ENCODE data around the gene TMEM109.

TMEM109 gene

GRCh38 chr11:60941371-60942119 is 27.6 kb downstream of the TMEM109 start:
- DNase-seq (ENCODE audit: low read depth) = no peak
- TF ChIP-seq CTCF (IDR thresholded peaks at IDR 0.05; ENCODE audit: low read depth, low read length, missing control alignments) = no peak
- no peak overlapping the region for H3K4me3 ChIP-seq (ENCODE audit: low read depth, low read length)

- no peak for DNase-seq (ENCODE audit: low read depth)
- no peak overlapping the region for H3K4me3 ChIP-seq (ENCODE audit: low read depth, low read length)
- no peak for TF ChIP-seq CTCF (IDR thresholded peaks at IDR 0.05; ENCODE audit: low read depth, low read length, missing control alignments)
Measured at GRCh38 chr11:60942219-60942618, 28.3 kb downstream of the TMEM109 start.

GRCh38 chr11:60942970-60943565 is 29.1 kb downstream of the TMEM109 start:
- DNase-seq (ENCODE audit: low read depth) = no peak
- H3K4me3 ChIP-seq (ENCODE audit: low read depth, low read length) = no peak overlapping the region
- no peak for TF ChIP-seq CTCF (IDR thresholded peaks at IDR 0.05; ENCODE audit: low read depth, low read length, missing control alignments)

- H3K4me3 ChIP-seq (ENCODE audit: low read depth, low read length) = no peak overlapping the region
- peak; percentile 46 for TF ChIP-seq CTCF (IDR thresholded peaks at IDR 0.05; ENCODE audit: low read depth, low read length, missing control alignments)
- no peak for DNase-seq (ENCODE audit: low read depth)
Measured at GRCh38 chr11:60944490-60945294, 30.7 kb downstream of the TMEM109 start.

GRCh38 chr11:60945295-60945667 is 31.3 kb downstream of the TMEM109 start:
- no peak for DNase-seq (ENCODE audit: low read depth)
- no peak for TF ChIP-seq CTCF (IDR thresholded peaks at IDR 0.05; ENCODE audit: low read depth, low read length, missing control alignments)
- no peak overlapping the region for H3K4me3 ChIP-seq (ENCODE audit: low read depth, low read length)

- no peak overlapping the region for H3K4me3 ChIP-seq (ENCODE audit: low read depth, low read length)
- no peak for TF ChIP-seq CTCF (IDR thresholded peaks at IDR 0.05; ENCODE audit: low read depth, low read length, missing control alignments)
- no peak for DNase-seq (ENCODE audit: low read depth)
Measured at GRCh38 chr11:60946601-60947264, 32.8 kb downstream of the TMEM109 start.
